Measurements from ENCODE around the gene TTLL5.
"Not testable (repeated sequence)": the region's sequence is repeated elsewhere in the genome, so short reads cannot be mapped to it uniquely, and the experiment has no call there.

The TTLL5 gene

DNA sequence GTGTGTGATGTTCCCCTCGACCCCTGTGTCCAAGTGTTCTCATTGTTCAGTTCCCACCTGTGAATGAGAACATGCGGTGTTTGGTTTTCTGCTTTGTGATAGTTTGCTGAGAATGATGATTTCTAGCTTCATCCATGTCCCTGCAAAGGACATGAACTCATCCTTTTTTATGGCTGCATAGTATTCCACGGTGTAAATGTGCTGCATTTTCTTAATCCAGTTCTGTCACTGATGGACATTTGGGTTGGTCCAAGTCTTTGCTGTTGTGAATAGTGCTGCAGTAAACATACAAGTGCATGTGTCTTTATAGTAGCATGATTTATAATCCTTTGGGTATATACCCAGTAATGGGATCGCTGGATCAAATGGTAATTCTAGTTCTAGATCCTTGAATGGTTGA lies 259.4 kb downstream of the TTLL5 start:
- not testable (repeated sequence) for DNase-seq

DNA sequence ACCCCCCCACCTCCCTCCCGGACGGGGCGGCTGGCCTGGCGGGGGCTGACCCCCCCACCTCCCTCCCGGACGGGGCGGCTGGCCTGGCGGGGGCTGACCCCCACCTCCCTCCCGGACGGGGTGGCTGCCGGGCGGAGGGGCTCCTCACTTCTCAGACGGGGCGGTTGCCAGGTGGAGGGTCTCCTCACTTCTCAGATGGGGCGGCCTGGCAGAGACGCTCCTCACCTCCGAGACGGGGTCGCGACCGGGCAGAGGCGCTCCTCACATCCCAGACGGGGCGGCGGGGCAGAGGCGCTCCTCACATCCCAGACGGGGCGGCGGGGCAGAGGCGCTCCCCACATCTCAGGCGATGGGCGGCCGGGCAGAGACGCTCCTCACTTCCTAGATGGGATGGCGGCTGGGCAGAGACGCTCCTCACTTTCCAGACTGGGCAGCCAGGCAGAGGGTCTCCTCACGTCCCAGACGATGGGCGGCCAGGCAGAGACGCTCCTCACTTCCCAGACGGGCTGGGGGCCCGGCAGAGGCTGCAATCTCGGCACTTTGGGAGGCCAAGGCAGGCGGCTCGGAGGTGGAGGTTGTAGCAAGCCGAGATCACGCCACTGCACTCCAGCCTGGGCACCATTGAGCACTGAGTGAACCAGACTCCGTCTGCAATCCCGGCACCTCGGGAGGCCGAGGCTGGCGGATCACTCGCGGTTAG lies 264.2 kb downstream of the TTLL5 start:
- not testable (repeated sequence) for DNase-seq

- no peak for DNase-seq
Observed at GRCh38 chr14:75926431-75927115, 265.5 kb downstream of the TTLL5 start.

- no peak for DNase-seq
Observed at GRCh38 chr14:75927564-75928087, 266.6 kb downstream of the TTLL5 start.

DNA sequence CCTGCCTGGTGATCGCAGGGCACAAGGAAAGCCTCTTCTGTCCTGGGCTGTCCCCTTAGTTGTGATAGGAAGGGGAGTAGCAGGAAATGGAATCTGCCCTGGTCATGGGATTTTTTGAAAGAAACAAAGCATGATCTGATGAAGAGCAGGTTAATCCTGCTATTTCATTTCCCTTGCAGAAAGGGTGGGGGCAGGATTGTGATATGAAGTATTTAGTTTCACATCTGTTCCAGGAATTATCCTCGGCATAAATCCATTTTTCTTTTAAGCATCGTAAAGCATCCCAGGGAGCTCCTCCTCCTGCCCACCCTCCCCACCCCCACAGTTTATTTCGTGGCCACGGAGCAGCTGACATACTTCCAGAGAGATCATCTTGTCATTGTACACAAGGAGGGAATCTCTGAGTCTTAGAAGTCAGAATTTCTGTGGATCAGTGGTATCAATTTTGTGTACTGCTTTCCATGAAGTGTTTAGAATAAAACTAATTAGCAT lies 267.7 kb downstream of the TTLL5 start:
- DNase-seq = no peak

- no peak for DNase-seq
Observed at GRCh38 chr14:75933712-75934296, 272.8 kb downstream of the TTLL5 start.

DNA sequence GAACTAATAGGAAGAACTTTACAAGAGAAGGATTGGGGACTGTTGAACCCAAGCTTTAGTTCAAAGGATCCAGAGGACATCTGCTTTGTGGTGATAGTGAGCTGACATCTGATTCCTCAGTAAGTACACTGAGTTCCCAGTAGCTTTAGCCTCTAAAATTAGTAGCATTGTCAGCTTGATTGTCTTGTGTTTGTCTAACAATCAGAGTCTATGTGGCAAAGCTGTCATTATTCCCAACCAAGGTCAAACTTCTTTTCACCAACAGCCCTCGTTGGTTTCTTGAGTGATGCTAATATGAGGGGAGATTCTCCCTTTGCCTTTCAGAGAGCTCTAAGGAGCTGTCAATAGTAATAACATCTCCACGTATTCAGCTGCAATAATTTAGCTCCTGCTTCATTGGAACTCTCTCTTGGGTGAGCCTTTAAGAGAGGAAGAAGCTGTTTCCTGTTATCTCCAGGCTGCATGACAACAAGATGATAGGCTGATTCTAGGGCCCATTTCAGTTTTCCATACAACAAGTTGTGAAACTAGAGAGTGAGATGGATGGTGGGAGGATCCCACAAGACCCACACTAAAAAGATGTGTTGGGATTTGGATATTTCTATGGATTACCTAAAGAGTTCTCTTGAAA lies 274.1 kb downstream of the TTLL5 start:
- no peak for DNase-seq

DNA sequence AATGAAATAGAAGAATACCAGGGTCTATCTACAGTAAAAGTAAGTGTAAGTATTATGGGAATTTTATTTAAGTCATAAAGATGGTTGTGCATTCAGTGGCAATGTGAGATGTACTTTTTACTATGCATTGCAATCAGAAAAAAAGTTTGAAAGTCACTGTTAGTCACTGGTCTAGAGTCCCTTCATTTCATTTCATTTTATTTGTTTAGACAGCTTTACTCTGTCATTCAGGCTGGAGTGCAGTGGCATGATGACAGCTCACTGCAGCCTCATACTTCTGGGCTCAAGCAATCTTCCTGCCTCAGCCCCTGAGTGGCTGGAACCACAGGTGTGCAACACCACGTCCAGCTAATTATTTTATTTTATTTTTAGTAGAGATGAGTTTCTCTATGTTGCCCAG lies 278.2 kb downstream of the TTLL5 start:
- DNase-seq = no peak

DNA sequence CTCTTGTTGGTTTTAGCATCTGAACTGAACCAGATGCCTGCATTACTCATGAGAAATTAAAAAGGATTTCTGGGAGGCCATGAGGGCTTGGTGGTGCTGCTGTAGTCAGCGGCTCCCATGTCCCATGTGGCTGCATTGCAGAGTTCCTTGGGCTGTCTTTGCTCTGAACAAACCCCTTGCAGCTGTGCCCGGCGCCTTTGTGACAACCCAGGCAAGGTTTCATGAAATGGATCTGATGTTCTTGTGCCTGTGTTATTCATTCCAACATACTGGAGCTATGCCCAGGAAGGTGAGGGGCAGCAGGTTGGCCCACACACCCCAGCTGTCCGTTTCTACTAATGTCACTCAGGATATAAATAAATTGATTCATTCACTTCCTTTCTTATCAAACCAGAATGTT lies 280.0 kb downstream of the TTLL5 start:
- DNase-seq = no peak

- DNase-seq = no peak
Observed at GRCh38 chr14:75944607-75945241, 283.7 kb downstream of the TTLL5 start.

DNA sequence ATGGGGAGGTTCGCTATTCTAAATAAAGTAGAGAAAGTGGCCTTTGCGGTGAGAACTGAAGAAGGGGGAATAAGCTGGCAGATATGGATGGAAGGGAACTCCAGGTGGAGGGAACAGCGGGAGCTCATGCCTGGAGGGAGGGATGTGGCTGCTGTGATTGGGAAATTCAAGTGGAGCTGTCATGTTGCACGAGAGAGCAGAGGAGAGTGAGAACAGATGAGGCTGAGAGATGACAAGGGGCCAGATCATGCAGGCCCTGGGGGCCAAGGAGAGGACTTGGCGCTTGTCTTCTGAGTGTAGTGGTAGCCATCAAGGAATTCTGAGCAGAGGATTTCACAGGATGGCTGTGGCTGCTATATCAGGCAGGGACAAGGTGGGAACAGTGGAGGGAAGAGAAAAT lies 285.7 kb downstream of the TTLL5 start:
- no peak for DNase-seq

- DNase-seq = no peak
Observed at GRCh38 chr14:75952489-75952888, 291.4 kb downstream of the TTLL5 start.

GRCh38 chr14:75959031-75959430 lies 298.0 kb downstream of the TTLL5 start:
- no peak for DNase-seq

- DNase-seq = no peak
Observed at GRCh38 chr14:75960231-75960630, 299.2 kb downstream of the TTLL5 start.

DNA sequence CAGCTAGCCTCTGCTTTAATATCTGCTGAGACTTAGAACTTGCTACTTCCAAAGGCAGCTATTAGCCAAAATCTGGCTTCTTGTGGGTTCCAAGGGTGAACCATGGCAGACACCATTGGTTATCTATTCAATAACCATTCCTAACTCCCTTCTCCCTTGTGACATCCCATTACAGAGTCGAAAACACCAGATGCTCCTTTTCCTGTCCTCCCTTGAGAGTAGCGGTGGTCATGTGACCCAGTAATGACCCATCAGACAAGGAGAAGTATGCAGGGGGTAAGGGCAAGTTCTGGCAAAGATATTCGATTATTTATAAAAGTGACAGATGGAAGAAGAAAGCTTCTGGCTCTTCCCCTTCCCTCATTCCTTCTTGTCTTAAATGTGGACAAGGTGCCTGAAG lies 300.6 kb downstream of the TTLL5 start:
- no peak for DNase-seq

DNA sequence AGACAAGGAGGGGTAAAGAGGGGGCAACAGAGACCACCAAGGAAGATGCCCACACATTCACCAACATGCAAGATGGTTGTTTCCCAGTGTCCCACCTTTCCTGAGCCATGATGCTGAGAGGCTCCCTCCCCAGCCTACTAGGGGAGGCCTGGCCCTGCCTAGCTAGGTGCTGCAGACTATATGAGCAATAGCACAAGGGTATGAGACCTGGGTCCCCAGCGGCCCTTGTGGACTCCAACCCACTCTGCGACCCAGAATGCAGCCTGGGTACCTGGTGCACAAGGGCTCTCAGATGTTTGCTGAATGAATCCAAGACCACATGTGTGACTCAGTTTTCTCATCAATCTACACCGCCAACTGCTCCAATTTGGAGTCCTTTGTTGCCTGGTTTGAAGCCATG lies 306.8 kb downstream of the TTLL5 start:
- DNase-seq = no peak

- no peak for DNase-seq
Observed at GRCh38 chr14:75968456-75968855, 307.4 kb downstream of the TTLL5 start.

- DNase-seq = no peak
Observed at GRCh38 chr14:75969126-75969525, 308.1 kb downstream of the TTLL5 start.

DNA sequence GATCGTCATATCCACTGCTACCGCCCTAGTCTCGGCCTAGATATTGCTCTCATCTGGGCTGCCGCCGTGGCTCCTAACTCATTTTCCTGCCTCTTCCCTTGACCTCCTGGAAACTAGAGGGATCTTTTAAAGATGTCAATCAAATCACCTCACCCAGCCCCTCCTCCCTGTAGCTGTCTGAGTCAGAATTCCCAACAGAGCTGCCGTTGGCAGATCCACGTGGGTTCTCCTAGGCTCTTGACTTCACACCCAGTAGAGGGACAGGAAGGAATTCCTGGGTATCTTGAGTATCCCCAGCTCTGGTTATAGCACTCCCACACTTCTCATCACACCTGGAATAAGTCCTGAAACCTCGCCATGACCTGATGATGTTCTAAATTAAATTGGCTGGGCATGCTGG lies 308.8 kb downstream of the TTLL5 start:
- no peak for DNase-seq

DNA sequence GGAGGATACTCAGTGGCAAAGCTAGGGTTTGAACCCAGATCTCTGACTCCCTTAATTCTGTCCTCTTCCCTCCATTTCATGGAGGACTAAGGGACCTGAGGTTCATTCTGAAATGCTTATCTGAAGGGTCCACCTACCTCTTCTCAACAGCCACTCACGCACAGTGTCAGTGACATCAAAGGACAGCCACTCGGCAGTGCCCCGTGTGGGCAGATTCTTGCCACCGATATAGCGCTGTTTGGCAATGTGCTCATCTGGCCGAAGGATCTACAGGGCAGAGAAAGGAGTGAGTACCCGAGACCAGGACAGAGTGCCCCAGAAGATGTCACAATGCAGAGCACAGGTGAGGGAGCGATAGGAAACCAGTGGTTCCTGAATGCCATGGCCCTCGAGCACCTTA lies 309.9 kb downstream of the TTLL5 start:
- DNase-seq = no peak

- no peak for DNase-seq
Observed at GRCh38 chr14:75971509-75971908, 310.5 kb downstream of the TTLL5 start.

- DNase-seq = no peak
Observed at GRCh38 chr14:75972801-75973421, 311.9 kb downstream of the TTLL5 start.

All from activated naive CD4-positive, alpha-beta T cell (primary cell).